HL-60 (cell line): ENCODE data around the gene PHPT1.

Source experiments
- GABPA ChIP-seq: IDR thresholded peaks from 2 replicates; pipeline ENCODE4 v1.6.1; 2012; ENCODE audit warnings: low read depth
- POLR2AphosphoS5 ChIP-seq: IDR thresholded peaks from 2 replicates; pipeline ENCODE4 v1.6.1; 2012; ENCODE audit warnings: low read depth
- SPI1 ChIP-seq: IDR thresholded peaks from 2 replicates; pipeline ENCODE4 v1.6.1; 2012; ENCODE audit warnings: low read depth, mild to moderate bottlenecking, borderline replicate concordance
- TF ChIP-seq, protein P1 (sequence below): IDR thresholded peaks from one replicate; pipeline ENCODE4 v1.5.1; 2011; ENCODE audit warnings: low read length, control low read depth, inconsistent platforms; ENCODE audit not compliant: insufficient read depth
- TF ChIP-seq, protein P2 (sequence below): IDR thresholded peaks from 2 replicates; pipeline ENCODE4 v1.6.1; 2012; ENCODE audit warnings: low read depth; ENCODE audit not compliant: insufficient replicate concordance

DNA sequence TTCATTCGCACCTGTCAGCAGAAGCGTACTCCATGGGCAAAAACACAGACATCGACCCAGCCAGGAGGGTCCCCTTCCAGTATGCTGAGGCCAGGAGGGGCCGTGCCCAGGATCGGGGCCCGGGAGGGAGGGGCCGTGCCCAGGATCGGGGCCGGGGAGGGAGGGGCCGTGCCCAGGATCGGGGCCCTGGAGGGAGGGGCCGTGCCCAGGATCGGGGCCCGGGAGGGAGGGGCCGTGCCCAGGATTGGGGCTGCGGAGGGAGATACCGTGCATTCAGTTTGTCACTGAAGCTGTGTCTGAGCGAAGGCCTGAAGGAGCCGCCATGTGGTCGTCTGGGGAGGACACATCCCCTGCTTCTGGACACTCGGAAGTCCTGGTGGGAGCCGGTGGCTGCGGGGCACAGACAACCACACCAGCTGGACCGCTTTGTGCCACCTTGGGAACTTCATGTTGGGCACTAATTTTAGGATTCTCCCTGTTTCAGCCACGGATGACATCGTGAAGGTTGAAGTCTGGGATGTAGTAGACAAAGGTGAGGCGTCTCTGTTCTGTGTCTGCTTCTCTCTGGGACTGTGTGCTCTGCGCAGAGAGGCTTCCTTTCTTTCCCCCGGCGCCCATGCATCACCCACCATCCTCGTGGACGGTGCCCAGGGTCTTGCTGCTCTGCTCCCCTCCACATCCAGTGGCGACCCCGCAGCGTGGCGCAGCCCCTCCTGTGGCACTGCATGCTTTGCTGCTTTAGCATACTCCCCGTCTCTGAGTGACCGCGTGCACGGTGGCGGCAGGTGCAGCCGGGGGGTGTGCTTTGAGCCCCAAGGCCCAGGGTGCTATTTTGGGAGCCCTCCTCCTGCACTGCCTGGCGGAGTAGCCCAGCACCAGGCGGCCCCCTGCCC is 23.7 kb upstream of the PHPT1 start:
- TF ChIP-seq, protein P1, sequence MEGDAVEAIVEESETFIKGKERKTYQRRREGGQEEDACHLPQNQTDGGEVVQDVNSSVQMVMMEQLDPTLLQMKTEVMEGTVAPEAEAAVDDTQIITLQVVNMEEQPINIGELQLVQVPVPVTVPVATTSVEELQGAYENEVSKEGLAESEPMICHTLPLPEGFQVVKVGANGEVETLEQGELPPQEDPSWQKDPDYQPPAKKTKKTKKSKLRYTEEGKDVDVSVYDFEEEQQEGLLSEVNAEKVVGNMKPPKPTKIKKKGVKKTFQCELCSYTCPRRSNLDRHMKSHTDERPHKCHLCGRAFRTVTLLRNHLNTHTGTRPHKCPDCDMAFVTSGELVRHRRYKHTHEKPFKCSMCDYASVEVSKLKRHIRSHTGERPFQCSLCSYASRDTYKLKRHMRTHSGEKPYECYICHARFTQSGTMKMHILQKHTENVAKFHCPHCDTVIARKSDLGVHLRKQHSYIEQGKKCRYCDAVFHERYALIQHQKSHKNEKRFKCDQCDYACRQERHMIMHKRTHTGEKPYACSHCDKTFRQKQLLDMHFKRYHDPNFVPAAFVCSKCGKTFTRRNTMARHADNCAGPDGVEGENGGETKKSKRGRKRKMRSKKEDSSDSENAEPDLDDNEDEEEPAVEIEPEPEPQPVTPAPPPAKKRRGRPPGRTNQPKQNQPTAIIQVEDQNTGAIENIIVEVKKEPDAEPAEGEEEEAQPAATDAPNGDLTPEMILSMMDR = no peak
- TF ChIP-seq, protein P2, sequence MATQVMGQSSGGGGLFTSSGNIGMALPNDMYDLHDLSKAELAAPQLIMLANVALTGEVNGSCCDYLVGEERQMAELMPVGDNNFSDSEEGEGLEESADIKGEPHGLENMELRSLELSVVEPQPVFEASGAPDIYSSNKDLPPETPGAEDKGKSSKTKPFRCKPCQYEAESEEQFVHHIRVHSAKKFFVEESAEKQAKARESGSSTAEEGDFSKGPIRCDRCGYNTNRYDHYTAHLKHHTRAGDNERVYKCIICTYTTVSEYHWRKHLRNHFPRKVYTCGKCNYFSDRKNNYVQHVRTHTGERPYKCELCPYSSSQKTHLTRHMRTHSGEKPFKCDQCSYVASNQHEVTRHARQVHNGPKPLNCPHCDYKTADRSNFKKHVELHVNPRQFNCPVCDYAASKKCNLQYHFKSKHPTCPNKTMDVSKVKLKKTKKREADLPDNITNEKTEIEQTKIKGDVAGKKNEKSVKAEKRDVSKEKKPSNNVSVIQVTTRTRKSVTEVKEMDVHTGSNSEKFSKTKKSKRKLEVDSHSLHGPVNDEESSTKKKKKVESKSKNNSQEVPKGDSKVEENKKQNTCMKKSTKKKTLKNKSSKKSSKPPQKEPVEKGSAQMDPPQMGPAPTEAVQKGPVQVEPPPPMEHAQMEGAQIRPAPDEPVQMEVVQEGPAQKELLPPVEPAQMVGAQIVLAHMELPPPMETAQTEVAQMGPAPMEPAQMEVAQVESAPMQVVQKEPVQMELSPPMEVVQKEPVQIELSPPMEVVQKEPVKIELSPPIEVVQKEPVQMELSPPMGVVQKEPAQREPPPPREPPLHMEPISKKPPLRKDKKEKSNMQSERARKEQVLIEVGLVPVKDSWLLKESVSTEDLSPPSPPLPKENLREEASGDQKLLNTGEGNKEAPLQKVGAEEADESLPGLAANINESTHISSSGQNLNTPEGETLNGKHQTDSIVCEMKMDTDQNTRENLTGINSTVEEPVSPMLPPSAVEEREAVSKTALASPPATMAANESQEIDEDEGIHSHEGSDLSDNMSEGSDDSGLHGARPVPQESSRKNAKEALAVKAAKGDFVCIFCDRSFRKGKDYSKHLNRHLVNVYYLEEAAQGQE = no peak
- TF ChIP-seq GABPA (no peak), POLR2AphosphoS5 (no peak), SPI1 (no peak)
